ENCODE measurements around the gene SUFU.

SUFU gene

DNA sequence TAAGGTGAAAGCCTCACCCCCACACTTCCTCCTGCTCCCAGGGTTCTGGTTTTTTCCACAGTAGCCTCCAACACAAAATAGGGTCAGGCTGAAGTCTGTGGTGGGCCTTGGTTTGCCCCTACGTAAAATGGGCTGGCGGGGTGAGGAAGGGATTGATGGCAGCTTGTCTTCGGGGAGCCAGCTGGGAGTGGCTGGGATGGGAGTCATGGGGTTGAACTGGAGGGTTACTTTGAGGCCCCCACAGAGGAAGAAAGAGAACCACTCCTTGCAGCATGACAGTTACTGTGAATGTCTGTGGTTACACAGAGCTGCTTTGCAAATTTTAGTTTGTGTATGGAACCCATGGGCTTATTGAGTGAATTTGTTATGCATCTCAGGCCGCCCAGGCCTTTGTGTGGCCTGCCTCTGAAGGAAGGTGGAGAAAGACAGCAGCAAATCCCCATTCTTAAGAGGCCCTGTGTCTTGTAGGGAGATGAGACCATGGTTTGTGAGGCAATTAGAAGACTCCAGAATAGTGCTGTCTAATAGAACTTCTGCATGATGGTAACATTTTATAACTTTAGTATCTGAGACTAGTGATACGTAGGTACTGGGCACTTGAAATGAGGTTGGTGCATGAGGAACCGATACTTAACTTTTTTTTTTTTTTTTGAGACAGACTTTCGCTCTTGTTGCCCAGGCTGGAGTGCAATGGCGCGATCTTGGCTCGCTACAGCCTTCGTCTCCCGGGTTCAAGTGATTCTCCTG is 148.6 kb downstream of the SUFU start:
- POLR2A ChIA-PET: interaction anchor here (1.9 kb wide), 1 partner anchor 7 kb away, joined by 6 read pairs; no protein-coding TSS in a partner anchor
- TF ChIP-seq ARNT (IDR thresholded peaks at IDR 0.05): no peak
- TF ChIP-seq ZNF384 (IDR thresholded peaks at IDR 0.05): no peak
- no peak for TF ChIP-seq HDGF (IDR thresholded peaks at IDR 0.05; ENCODE audit: borderline replicate concordance)
- TF ChIP-seq FOXK2 (IDR thresholded peaks at IDR 0.05): no peak
- no peak for TF ChIP-seq ELF4 (IDR thresholded peaks at IDR 0.05)
- TF ChIP-seq, protein P1, sequence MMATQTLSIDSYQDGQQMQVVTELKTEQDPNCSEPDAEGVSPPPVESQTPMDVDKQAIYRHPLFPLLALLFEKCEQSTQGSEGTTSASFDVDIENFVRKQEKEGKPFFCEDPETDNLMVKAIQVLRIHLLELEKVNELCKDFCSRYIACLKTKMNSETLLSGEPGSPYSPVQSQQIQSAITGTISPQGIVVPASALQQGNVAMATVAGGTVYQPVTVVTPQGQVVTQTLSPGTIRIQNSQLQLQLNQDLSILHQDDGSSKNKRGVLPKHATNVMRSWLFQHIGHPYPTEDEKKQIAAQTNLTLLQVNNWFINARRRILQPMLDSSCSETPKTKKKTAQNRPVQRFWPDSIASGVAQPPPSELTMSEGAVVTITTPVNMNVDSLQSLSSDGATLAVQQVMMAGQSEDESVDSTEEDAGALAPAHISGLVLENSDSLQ (IDR thresholded peaks at IDR 0.05): no peak
- TF ChIP-seq SP1 (IDR thresholded peaks at IDR 0.05): no peak
- no peak for DNase-seq (ENCODE audit: extremely low spot score)
- CTCF ChIA-PET: no interaction called here

DNA sequence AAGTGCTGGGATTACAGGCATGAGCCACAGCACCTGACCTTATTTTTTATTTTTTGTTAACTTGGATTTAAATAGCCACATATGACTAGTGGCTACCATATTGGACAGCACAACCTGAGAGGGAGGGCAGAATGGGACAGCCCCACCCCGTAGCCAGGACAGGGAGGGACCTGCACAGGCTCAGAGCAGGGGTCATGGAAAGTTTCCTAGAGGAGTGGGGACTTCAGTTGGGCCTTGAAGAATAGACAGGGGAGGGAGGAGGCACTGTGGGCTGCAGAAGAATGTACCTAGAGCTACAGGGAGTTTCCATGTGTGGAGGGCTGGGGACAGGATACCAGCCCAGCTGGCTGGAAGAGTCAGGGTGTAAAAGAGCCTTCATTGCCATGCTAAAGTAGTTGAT is 149.3 kb downstream of the SUFU start:
- ChIA-PET CTCF (interaction anchor here (1.0 to 1.4 kb wide), 2 partner anchors 21 to 23 kb away, joined by 3 read pairs; no protein-coding TSS in a partner anchor), POLR2A (interaction anchor here (1.0 to 1.9 kb wide), 3 partner anchors 8 to 24 kb away, joined by 3 to 6 read pairs (median 3); no protein-coding TSS in a partner anchor)
- DNase-seq (ENCODE audit: extremely low spot score): no peak
- no peak for TF ChIP-seq L3MBTL2 (conservative IDR thresholded peaks at IDR 0.05)
- TF ChIP-seq LEF1 (IDR thresholded peaks at IDR 0.05; ENCODE audit: borderline replicate concordance): no peak
- no peak for TF ChIP-seq TARDBP (IDR thresholded peaks at IDR 0.05)
- no peak for TF ChIP-seq HDGF (IDR thresholded peaks at IDR 0.05; ENCODE audit: borderline replicate concordance)
- TF ChIP-seq SP1 (IDR thresholded peaks at IDR 0.05): no peak
- TF ChIP-seq NFRKB (IDR thresholded peaks at IDR 0.05): no peak
- TF ChIP-seq FOXK2 (IDR thresholded peaks at IDR 0.05): no peak
- TF ChIP-seq SUZ12 (IDR thresholded peaks at IDR 0.05): no peak
- TF ChIP-seq ARNT (IDR thresholded peaks at IDR 0.05): no peak
- TF ChIP-seq, protein P1 (IDR thresholded peaks at IDR 0.05): no peak
- no peak for TF ChIP-seq FOXM1 (IDR thresholded peaks at IDR 0.05; ENCODE audit: borderline replicate concordance)
- TF ChIP-seq CTBP1 (IDR thresholded peaks at IDR 0.05; ENCODE audit: borderline replicate concordance): no peak
- no peak for TF ChIP-seq BHLHE40 (IDR thresholded peaks at IDR 0.05; ENCODE audit: borderline replicate concordance)
- no peak for TF ChIP-seq ZNF384 (IDR thresholded peaks at IDR 0.05)
- TF ChIP-seq ELF4 (IDR thresholded peaks at IDR 0.05): no peak

DNA sequence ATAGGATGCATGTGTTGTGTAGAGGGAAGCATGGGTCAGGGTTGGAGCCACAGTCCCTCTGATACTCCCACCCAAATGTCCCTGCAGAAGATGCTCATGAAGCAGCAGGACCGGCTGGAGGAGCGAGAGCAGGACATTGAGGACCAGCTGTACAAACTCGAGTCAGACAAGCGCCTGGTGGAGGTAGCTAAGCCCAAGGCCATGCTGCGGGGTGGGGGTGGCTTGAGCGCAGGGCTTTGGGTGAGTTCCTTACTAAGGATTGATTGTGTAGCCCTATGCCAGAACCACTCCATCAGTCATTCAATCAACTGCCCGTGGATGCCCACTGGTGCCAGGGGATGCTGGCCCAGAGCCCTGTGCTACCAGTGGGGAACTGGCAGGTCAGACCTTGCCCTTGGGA is 150.8 kb downstream of the SUFU start:
- DNase-seq (ENCODE audit: extremely low spot score): no peak
- CTCF ChIA-PET: interaction anchor here (1.4 kb wide), 1 partner anchor 22 kb away, joined by 3 read pairs; no protein-coding TSS in a partner anchor
- POLR2A ChIA-PET: interaction anchor here (1.6 to 1.9 kb wide), 3 partner anchors 9 to 10 kb away, joined by 4 to 6 read pairs (median 6); partner anchors contain the start of gene TRIM8
- no peak for TF ChIP-seq FOXA1 (IDR thresholded peaks at IDR 0.05)
- no peak for TF ChIP-seq LEF1 (IDR thresholded peaks at IDR 0.05; ENCODE audit: borderline replicate concordance)
- no peak for TF ChIP-seq ELF4 (IDR thresholded peaks at IDR 0.05)
- no peak for TF ChIP-seq SP1 (IDR thresholded peaks at IDR 0.05)
- no peak for TF ChIP-seq L3MBTL2 (conservative IDR thresholded peaks at IDR 0.05)
- no peak for TF ChIP-seq TARDBP (IDR thresholded peaks at IDR 0.05)

DNA sequence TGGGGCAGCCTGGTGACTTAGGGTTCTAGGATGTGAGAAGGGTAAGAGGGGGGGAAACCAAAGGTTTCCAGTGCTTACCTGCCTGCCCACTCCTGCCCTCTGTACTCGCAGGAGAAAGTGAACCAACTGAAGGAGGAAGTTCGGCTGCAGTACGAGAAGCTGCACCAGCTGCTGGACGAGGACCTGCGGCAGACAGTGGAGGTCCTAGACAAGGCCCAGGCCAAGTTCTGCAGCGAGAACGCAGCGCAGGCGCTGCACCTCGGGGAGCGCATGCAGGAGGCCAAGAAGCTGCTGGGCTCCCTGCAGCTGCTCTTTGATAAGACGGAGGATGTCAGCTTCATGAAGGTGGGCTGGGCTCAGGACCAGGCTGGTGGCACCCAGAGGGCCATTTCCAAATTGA is 151.2 kb downstream of the SUFU start:
- CTCF ChIA-PET: no interaction called here
- DNase-seq (ENCODE audit: extremely low spot score): no peak
- no peak for TF ChIP-seq ELF4 (IDR thresholded peaks at IDR 0.05)
- TF ChIP-seq, protein P1 (IDR thresholded peaks at IDR 0.05): no peak
- TF ChIP-seq BHLHE40 (IDR thresholded peaks at IDR 0.05; ENCODE audit: borderline replicate concordance): no peak
- no peak for TF ChIP-seq FOXM1 (IDR thresholded peaks at IDR 0.05; ENCODE audit: borderline replicate concordance)
- no peak for TF ChIP-seq CTBP1 (IDR thresholded peaks at IDR 0.05; ENCODE audit: borderline replicate concordance)
- TF ChIP-seq ZNF384 (IDR thresholded peaks at IDR 0.05): no peak
- no peak for TF ChIP-seq SUZ12 (IDR thresholded peaks at IDR 0.05)
- TF ChIP-seq ARNT (IDR thresholded peaks at IDR 0.05): no peak
- no peak for TF ChIP-seq LEF1 (IDR thresholded peaks at IDR 0.05; ENCODE audit: borderline replicate concordance)
- TF ChIP-seq NFRKB (IDR thresholded peaks at IDR 0.05): no peak
- TF ChIP-seq SP1 (IDR thresholded peaks at IDR 0.05): no peak
- TF ChIP-seq HDGF (IDR thresholded peaks at IDR 0.05; ENCODE audit: borderline replicate concordance): no peak
- TF ChIP-seq TARDBP (IDR thresholded peaks at IDR 0.05): no peak
- no peak for TF ChIP-seq FOXA1 (IDR thresholded peaks at IDR 0.05)
- no peak for TF ChIP-seq FOXK2 (IDR thresholded peaks at IDR 0.05)
- TF ChIP-seq L3MBTL2 (conservative IDR thresholded peaks at IDR 0.05): no peak
- POLR2A ChIA-PET: interaction anchor here (1.0 to 1.9 kb wide), 3 partner anchors 8 to 11 kb away, joined by 3 to 6 read pairs (median 4); partner anchors contain the start of gene TRIM8

DNA sequence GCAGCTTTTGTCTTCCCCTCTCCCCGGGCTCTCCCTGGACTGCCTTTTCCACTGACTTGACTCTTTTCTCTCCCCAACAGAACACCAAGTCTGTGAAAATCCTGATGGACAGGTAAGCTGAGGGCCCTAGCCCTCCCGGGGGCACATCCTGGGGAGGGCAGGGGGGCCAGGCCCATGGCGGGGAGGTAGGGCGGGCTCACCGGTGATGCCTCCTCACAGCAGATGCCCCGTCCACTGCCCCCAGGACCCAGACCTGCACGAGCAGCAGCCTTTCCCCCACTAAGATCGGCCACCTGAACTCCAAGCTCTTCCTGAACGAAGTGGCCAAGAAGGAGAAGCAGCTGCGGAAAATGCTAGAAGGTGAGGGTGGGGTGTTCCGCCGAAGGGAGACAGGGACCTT is 152.3 kb downstream of the SUFU start:
- TF ChIP-seq ARNT (IDR thresholded peaks at IDR 0.05) (no peak), LEF1 (IDR thresholded peaks at IDR 0.05; ENCODE audit: borderline replicate concordance) (no peak), BHLHE40 (IDR thresholded peaks at IDR 0.05; ENCODE audit: borderline replicate concordance) (no peak), SP1 (IDR thresholded peaks at IDR 0.05) (no peak), HDGF (IDR thresholded peaks at IDR 0.05; ENCODE audit: borderline replicate concordance) (no peak), CTBP1 (IDR thresholded peaks at IDR 0.05; ENCODE audit: borderline replicate concordance) (no peak), ZNF384 (IDR thresholded peaks at IDR 0.05) (no peak), TARDBP (IDR thresholded peaks at IDR 0.05) (no peak), ELF4 (IDR thresholded peaks at IDR 0.05) (no peak), NFRKB (IDR thresholded peaks at IDR 0.05) (no peak), SUZ12 (IDR thresholded peaks at IDR 0.05) (no peak)
- CTCF ChIA-PET: interaction anchor here (0.7 kb wide), 1 partner anchor 11 kb away, joined by 3 read pairs; no protein-coding TSS in a partner anchor
- no peak for DNase-seq (ENCODE audit: extremely low spot score)
- POLR2A ChIA-PET: interaction anchor here (1.0 to 1.9 kb wide), 2 partner anchors 10 to 12 kb away, joined by 3 to 6 read pairs; partner anchors contain the start of gene TRIM8
